Lower leg skin (tissue), 3 donors: ENCODE data around the gene MYMX.

Source experiments
- POLR2A ChIP-seq, 2 donors: fragments of 450-650 bp; IDR thresholded peaks; one replicate each; pipeline ENCODE4 v1.6.1; 2016 to 2017; ENCODE audit warnings: antibody characterized with exemption in 2 of 2, mild to moderate bottlenecking in 1 of 2, moderate library complexity in 1 of 2
- TF ChIP-seq, protein P1 (sequence below), 3 donors: fragments of 450-650 bp; IDR thresholded peaks; one replicate each; pipeline ENCODE4 v1.5.1; 2016; ENCODE audit warnings: antibody characterized with exemption in 3 of 3, mild to moderate bottlenecking in 3 of 3, moderate library complexity in 2 of 3

DNA sequence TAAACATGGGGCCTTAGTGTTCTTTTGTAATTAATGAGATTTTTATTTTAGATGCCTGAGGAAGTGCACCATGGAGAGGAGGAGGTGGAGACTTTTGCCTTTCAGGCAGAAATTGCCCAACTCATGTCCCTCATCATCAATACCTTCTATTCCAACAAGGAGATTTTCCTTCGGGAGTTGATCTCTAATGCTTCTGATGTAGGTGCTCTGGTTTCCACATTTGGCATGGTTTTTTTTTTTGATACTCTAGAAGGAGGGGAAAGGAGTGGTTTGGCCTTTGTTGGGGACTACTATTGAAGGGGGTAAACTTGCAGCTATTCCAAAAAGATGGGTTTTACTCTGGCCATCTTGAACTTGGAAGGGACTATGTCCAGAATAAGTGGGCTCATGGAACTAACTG lies 31.9 kb downstream of the MYMX start:
- TF ChIP-seq, protein P1, sequence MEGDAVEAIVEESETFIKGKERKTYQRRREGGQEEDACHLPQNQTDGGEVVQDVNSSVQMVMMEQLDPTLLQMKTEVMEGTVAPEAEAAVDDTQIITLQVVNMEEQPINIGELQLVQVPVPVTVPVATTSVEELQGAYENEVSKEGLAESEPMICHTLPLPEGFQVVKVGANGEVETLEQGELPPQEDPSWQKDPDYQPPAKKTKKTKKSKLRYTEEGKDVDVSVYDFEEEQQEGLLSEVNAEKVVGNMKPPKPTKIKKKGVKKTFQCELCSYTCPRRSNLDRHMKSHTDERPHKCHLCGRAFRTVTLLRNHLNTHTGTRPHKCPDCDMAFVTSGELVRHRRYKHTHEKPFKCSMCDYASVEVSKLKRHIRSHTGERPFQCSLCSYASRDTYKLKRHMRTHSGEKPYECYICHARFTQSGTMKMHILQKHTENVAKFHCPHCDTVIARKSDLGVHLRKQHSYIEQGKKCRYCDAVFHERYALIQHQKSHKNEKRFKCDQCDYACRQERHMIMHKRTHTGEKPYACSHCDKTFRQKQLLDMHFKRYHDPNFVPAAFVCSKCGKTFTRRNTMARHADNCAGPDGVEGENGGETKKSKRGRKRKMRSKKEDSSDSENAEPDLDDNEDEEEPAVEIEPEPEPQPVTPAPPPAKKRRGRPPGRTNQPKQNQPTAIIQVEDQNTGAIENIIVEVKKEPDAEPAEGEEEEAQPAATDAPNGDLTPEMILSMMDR (IDR thresholded peaks at IDR 0.05), result no peak
- no peak for TF ChIP-seq POLR2A (IDR thresholded peaks at IDR 0.05)
